Mesenchymal stem cell (in vitro differentiated cells and primary cell): ENCODE data around the gene ADPRS. TPM values are rescaled to one million over a fixed set of nuclear protein-coding genes. Genes with fewer than 3 reads are reported as not detected.

Experiments used
- DNase-seq: peaks from one replicate; pipeline ENCODE4 v3.0.0-alpha.2; 2013
- H2AFZ ChIP-seq: one replicate; pipeline ENCODE4 v1.6.1; 2013; ENCODE audit warnings: low read depth, mild to moderate bottlenecking, control low read depth, inconsistent platforms, low read length, moderate library complexity
- H2AK5ac ChIP-seq: 2 replicates; pipeline ENCODE4 v1.6.1; 2013; ENCODE audit warnings: low read length, moderate library complexity, mild to moderate bottlenecking, inconsistent platforms; ENCODE audit not compliant: severe bottlenecking
- H2BK120ac ChIP-seq: one replicate; pipeline ENCODE4 v1.6.1; 2013; ENCODE audit warnings: low read depth, mild to moderate bottlenecking, inconsistent platforms, low read length, moderate library complexity
- H2BK12ac ChIP-seq, 2 experiments: one replicate each; pipeline ENCODE4 v1.6.1; 2013; ENCODE audit warnings: inconsistent platforms in 2 of 2, low read length in 2 of 2, mild to moderate bottlenecking in 2 of 2, moderate library complexity in 2 of 2, control low read depth in 1 of 2
- H2BK15ac ChIP-seq: one replicate; pipeline ENCODE4 v1.6.1; 2013; ENCODE audit warnings: mild to moderate bottlenecking, low read depth, inconsistent platforms; ENCODE audit not compliant: poor library complexity, severe bottlenecking
- H2BK5ac ChIP-seq: 2 replicates; pipeline ENCODE4 v1.6.1; 2013; ENCODE audit warnings: low read depth, mild to moderate bottlenecking, low read length, control low read depth, inconsistent platforms; ENCODE audit not compliant: poor library complexity, severe bottlenecking
- H3K14ac ChIP-seq, 2 experiments: one replicate each; pipeline ENCODE4 v1.6.1; 2013; ENCODE audit warnings: inconsistent platforms in 2 of 2, low read length in 2 of 2, control low read depth in 1 of 2, mild to moderate bottlenecking in 1 of 2, moderate library complexity in 1 of 2
- H3K18ac ChIP-seq, 2 experiments: one replicate each; pipeline ENCODE4 v1.6.1; 2013; ENCODE audit warnings: inconsistent platforms in 2 of 2, low read length in 2 of 2, control low read depth in 1 of 2, low read depth in 1 of 2, mild to moderate bottlenecking in 1 of 2
- H3K23ac ChIP-seq, 2 experiments: one replicate each; pipeline ENCODE4 v1.6.1; 2013; ENCODE audit warnings: inconsistent platforms in 2 of 2, low read length in 2 of 2, mild to moderate bottlenecking in 2 of 2, moderate library complexity in 2 of 2, control low read depth in 1 of 2
- H3K27ac ChIP-seq: 2 replicates; pipeline ENCODE4 v1.5.1; 2013; ENCODE audit warnings: mild to moderate bottlenecking, moderate library complexity, low read length, control low read depth, inconsistent platforms; ENCODE audit not compliant: poor library complexity, severe bottlenecking
- H3K27me3 ChIP-seq, 2 experiments: 2 replicates each; pipeline versions ENCODE4 v1.6.1 to v1.7.0; 2013; ENCODE audit warnings: low read length in 2 of 2, mild to moderate bottlenecking in 2 of 2, moderate library complexity in 2 of 2, control low read depth in 1 of 2, inconsistent platforms in 1 of 2; ENCODE audit not compliant: control insufficient read depth in 1 of 2, insufficient read depth in 1 of 2
- H3K36me3 ChIP-seq, 2 experiments: 2 replicates each; pipeline versions ENCODE4 v1.6.1 to v1.7.0; 2013; ENCODE audit warnings: low read length in 2 of 2, control low read depth in 1 of 2, inconsistent platforms in 1 of 2, low read depth in 1 of 2, mild to moderate bottlenecking in 1 of 2; ENCODE audit not compliant: insufficient read depth in 2 of 2, control insufficient read depth in 1 of 2
- H3K4ac ChIP-seq, 2 experiments: one replicate each; pipeline ENCODE4 v1.6.1; 2013; ENCODE audit warnings: inconsistent platforms in 2 of 2, low read length in 2 of 2, mild to moderate bottlenecking in 2 of 2, moderate library complexity in 2 of 2, control low read depth in 1 of 2, low read depth in 1 of 2
- H3K4me1 ChIP-seq: 2 replicates; pipeline ENCODE4 v1.6.1; 2013; ENCODE audit warnings: low read depth, low read length, control low read depth; ENCODE audit not compliant: control insufficient read depth, insufficient read depth
- H3K4me2 ChIP-seq: 2 replicates; pipeline ENCODE4 v1.6.1; 2013; ENCODE audit warnings: low read length, mild to moderate bottlenecking, inconsistent platforms; ENCODE audit not compliant: poor library complexity, severe bottlenecking
- H3K4me3 ChIP-seq, 2 experiments: 2 replicates each; pipeline versions ENCODE4 v1.5.1 to v1.7.0; 2013; ENCODE audit warnings: low read length in 2 of 2, mild to moderate bottlenecking in 2 of 2, control low read depth in 1 of 2, low read depth in 1 of 2; ENCODE audit not compliant: insufficient read depth in 1 of 2
- H3K79me1 ChIP-seq: replicated peaks from 2 replicates; pipeline ENCODE4 v1.6.1; 2013; ENCODE audit warnings: mild to moderate bottlenecking, control low read depth, low read length, inconsistent platforms; ENCODE audit not compliant: poor library complexity, severe bottlenecking
- H3K9ac ChIP-seq: 2 replicates; pipeline ENCODE4 v1.7.0; 2013; ENCODE audit warnings: mild to moderate bottlenecking, low read length, moderate library complexity
- H3K9me3 ChIP-seq: 2 replicates; pipeline ENCODE4 v1.7.0; 2013; ENCODE audit warnings: mild to moderate bottlenecking, low read length; ENCODE audit not compliant: control insufficient read depth
- H4K8ac ChIP-seq: one replicate; pipeline ENCODE4 v1.6.1; 2013; ENCODE audit warnings: inconsistent platforms, mild to moderate bottlenecking, low read length, moderate library complexity
- H4K91ac ChIP-seq: one replicate; pipeline ENCODE4 v1.6.1; 2013; ENCODE audit warnings: mild to moderate bottlenecking, low read length, inconsistent platforms
- WGBS: methylation state at CpG from one replicate; pipeline ENCODE4 v1.1.7; 2013; ENCODE audit warnings: mixed read lengths; 5-methylcytosine and 5-hydroxymethylcytosine counted together
- polyA plus RNA-seq, 2 experiments: library from polyadenylated mRNA; stranded (reverse); fragments of 200-250 nt; gene quantifications; one replicate each; pipeline ENCODE4 v1.2.3, GENCODE V29; 2013

ADPRS gene, protein sequence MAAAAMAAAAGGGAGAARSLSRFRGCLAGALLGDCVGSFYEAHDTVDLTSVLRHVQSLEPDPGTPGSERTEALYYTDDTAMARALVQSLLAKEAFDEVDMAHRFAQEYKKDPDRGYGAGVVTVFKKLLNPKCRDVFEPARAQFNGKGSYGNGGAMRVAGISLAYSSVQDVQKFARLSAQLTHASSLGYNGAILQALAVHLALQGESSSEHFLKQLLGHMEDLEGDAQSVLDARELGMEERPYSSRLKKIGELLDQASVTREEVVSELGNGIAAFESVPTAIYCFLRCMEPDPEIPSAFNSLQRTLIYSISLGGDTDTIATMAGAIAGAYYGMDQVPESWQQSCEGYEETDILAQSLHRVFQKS
- polyA plus RNA-seq (2013, experiment 1 of 2), result 15.5 TPM
- polyA plus RNA-seq (2013, experiment 2 of 2), result 16.6 TPM

DNA sequence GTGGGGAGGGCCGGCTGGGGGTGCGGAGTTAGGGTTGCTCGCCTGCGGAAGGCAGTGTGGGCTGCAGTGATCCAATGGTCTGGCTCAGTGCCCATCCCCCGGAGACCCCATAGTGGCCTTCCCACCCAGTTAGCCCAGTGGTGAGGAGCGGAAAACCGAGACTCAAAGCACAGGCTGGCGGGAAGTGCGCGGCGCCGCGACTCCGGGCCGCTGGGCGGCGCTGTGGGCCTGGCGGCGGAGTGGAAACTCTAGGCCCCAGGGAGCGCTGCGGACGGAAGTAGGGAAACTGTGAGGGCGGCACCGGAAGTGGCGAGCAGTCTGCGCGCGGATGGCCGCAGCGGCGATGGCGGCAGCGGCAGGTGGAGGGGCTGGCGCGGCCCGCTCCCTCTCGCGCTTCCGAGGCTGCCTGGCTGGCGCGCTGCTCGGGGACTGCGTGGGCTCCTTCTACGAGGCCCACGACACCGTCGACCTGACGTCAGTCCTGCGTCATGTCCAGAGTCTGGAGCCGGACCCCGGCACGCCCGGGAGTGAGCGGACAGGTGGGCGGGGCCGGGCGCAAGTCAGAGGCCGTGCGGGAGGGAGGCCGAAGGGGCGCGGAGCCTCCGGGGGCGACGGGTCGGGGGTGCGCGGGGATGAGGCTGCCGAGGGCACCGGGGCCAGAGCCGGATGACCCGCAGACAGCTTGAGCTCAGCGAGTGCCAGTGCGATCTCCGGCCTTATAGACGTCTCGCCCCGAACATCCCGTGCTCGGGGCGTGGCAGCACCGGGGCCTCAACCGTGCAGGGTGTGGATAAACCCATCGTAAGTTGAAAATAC lies at the start of gene ADPRS:
TSS of gene ADPRS (plus strand) at position 316 of the 816 bp plus-strand sequence. CDS start at position 329, 13 bp downstream.
- Histone ChIP-seq H2BK5ac (peak within 1 kb of the TSS; percentile 22), H2BK15ac (no peak within 1 kb of the TSS), H4K91ac (peak within 1 kb of the TSS; percentile 79), H3K36me3 (peaks cover 30 to 32% of the 10 kb centered on the region in 2 experiments), H4K8ac (peak within 1 kb of the TSS; percentile 93), H2BK12ac (peak within 1 kb of the TSS in 1 of 2 experiments; percentile 43), H3K23ac (no peak within 1 kb of the TSS), H2AK5ac (no peak within 1 kb of the TSS), H3K9me3 (no peaks in the 10 kb centered on the region), H3K4me2 (peak within 1 kb of the TSS; percentile 85), H3K14ac (peak within 1 kb of the TSS in 1 of 2 experiments; percentile 80), H3K27ac (peak within 1 kb of the TSS; percentile 69), H2BK120ac (no peak within 1 kb of the TSS), H3K4me3 (peak within 1 kb of the TSS; percentile 94 to 97), H3K4ac (peak within 1 kb of the TSS in 1 of 2 experiments; percentile 77), H3K9ac (peak within 1 kb of the TSS; percentile 97), H3K27me3 (peaks cover 0 to 11% of the 10 kb centered on the region in 2 experiments), H3K18ac (peak within 1 kb of the TSS; percentile 84 to 96), H3K4me1 (peaks cover 34% of the 10 kb centered on the region), H3K79me1 (peaks cover 23% of the 10 kb centered on the region), H2AFZ (peak within 1 kb of the TSS; percentile 99)
- WGBS, result 3% methylated on average over 70 of the region's 84 CpGs
- peak; percentile 89 for DNase-seq

DNA sequence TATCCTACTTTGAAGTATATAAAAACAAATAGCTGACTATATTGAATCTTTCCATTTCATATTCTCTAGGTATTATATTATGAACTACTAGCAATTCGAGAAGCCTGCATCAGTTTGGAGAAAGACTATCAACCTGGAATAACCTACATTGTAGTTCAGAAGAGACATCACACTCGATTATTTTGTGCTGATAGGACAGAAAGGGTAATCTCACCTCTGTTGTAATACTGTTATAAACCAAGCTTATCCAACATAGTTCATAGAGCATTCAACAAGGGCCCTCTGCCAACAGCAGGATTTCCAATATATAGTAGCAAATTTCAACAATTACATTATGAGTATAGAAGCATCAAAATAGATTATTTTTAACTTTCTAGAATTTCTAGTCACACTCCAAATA lies 48.5 kb upstream of the ADPRS start:
- H3K4me3 ChIP-seq, result no peak overlapping the region
- DNase-seq, result no peak
- H2BK12ac ChIP-seq, result no peak overlapping the region
- H3K14ac ChIP-seq, result no peak overlapping the region
- no peak overlapping the region for H2BK15ac ChIP-seq
- H4K8ac ChIP-seq, result no peak overlapping the region
- no peak overlapping the region for H2AFZ ChIP-seq
- no peak overlapping the region for H2BK5ac ChIP-seq
- H2AK5ac ChIP-seq, result no peak overlapping the region
- H3K36me3 ChIP-seq, result peaks cover 11 to 66% of the 10 kb centered on the region in 2 experiments
- no peak overlapping the region for H4K91ac ChIP-seq
- H3K23ac ChIP-seq, result no peak overlapping the region
- no peak overlapping the region for H3K27ac ChIP-seq
- no peak overlapping the region for H3K18ac ChIP-seq
- no peaks in the 10 kb centered on the region for H3K9me3 ChIP-seq
- no peak overlapping the region for H3K4me2 ChIP-seq
- no peaks in the 10 kb centered on the region for H3K79me1 ChIP-seq
- no peaks in the 10 kb centered on the region for H3K27me3 ChIP-seq
- H2BK120ac ChIP-seq, result no peak overlapping the region
- no peak overlapping the region for H3K9ac ChIP-seq
- no peak overlapping the region for H3K4ac ChIP-seq
- H3K4me1 ChIP-seq, result no peaks in the 10 kb centered on the region
- 100% methylated on average over 2 of the region's 2 CpGs for WGBS

DNA sequence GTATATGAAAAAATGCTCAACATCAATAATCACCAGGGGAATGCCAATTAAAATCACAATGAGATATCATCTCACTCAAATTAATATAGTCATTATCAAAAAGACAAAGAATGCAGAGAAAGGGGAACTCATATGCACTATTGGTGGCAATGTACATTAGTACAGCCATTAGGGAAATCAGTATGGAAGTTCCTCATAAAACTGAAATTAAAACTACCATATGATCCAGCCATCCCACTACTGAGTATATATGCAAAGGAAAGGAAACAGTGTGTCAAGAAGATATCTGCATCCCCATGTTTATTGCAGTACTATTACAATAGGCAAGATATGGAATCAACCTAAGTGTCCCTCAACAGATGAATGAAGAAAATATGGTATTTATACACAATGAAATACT lies 36.9 kb upstream of the ADPRS start:
- Histone ChIP-seq H3K27ac (no peak overlapping the region), H3K4ac (no peak overlapping the region), H4K8ac (no peak overlapping the region), H3K18ac (no peak overlapping the region), H3K4me1 (no peaks in the 10 kb centered on the region), H4K91ac (no peak overlapping the region), H3K14ac (no peak overlapping the region), H2AFZ (no peak overlapping the region), H2BK5ac (no peak overlapping the region), H2AK5ac (no peak overlapping the region), H3K9ac (no peak overlapping the region), H3K27me3 (no peaks in the 10 kb centered on the region), H3K36me3 (peaks cover 14 to 52% of the 10 kb centered on the region in 2 experiments), H3K4me2 (no peak overlapping the region), H3K79me1 (no peaks in the 10 kb centered on the region), H2BK120ac (no peak overlapping the region), H2BK15ac (no peak overlapping the region), H3K4me3 (no peak overlapping the region), H3K23ac (no peak overlapping the region), H2BK12ac (no peak overlapping the region), H3K9me3 (no peaks in the 10 kb centered on the region)
- DNase-seq, result no peak

DNA sequence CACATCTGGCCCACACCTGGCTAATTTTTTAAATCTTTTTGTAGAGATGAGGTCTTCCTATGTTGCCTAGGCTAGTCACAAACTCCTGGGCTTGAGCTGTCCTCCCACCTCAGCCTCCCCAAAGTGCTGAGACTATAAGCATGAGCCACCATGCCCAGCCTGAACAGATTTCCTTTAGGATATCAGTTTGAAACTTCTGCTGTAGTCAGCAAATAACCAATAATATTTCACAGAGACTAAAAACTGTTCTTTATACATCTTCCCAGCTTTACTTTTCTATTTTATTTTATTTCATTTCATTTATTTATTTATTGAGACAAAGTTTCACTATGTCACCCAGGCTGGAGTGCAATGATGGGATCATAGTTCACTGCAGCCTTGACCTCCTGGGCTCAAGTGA lies 34.7 kb upstream of the ADPRS start:
- H2BK5ac ChIP-seq, result no peak overlapping the region
- H4K91ac ChIP-seq, result no peak overlapping the region
- DNase-seq, result no peak
- H3K4me2 ChIP-seq, result no peak overlapping the region
- no peaks in the 10 kb centered on the region for H3K27me3 ChIP-seq
- H3K36me3 ChIP-seq, result peaks cover 7 to 42% of the 10 kb centered on the region in 2 experiments
- H3K23ac ChIP-seq, result no peak overlapping the region
- H3K4me3 ChIP-seq, result no peak overlapping the region
- no peak overlapping the region for H3K18ac ChIP-seq
- H2BK15ac ChIP-seq, result no peak overlapping the region
- H2BK120ac ChIP-seq, result no peak overlapping the region
- no peak overlapping the region for H4K8ac ChIP-seq
- no peak overlapping the region for H3K27ac ChIP-seq
- no peak overlapping the region for H3K4ac ChIP-seq
- H3K4me1 ChIP-seq, result no peaks in the 10 kb centered on the region
- H3K9me3 ChIP-seq, result no peaks in the 10 kb centered on the region
- H3K14ac ChIP-seq, result no peak overlapping the region
- no peak overlapping the region for H3K9ac ChIP-seq
- H3K79me1 ChIP-seq, result no peaks in the 10 kb centered on the region
- H2AK5ac ChIP-seq, result no peak overlapping the region
- no peak overlapping the region for H2AFZ ChIP-seq
- H2BK12ac ChIP-seq, result no peak overlapping the region
